ENCODE results near the gene COL6A3. TPM values are rescaled to one million over a fixed set of nuclear protein-coding genes. Genes with fewer than 3 reads are reported as not detected.

Gene COL6A3
- total RNA-seq, 1 experiment from 2014 or later, result 0.81 TPM

- H3K9ac ChIP-seq (ENCODE audit: extremely low read depth, insufficient read length, low read length), result no peak overlapping the region
- TF ChIP-seq CTCF (conservative IDR thresholded peaks at IDR 0.05), result peak; percentile 24; the same call in 1 of the 3 replicates
- H3K27me3 ChIP-seq (ENCODE audit: insufficient read depth, low read length), result no peaks in the 10 kb centered on the region
- no peak overlapping the region for H4K5ac ChIP-seq (ENCODE audit: insufficient read length, low read depth, low read length)
- Mint-ChIP-seq H3K27ac (no peak overlapping the region), H3K36me3 (ENCODE audit: insufficient read depth in 1 of 3, low read depth in 3 of 3) (no peaks in the 10 kb centered on the region), H3K9me3 (no peaks in the 10 kb centered on the region; a peak in 1 of 5 replicates), H3K4me3 (no peak overlapping the region), H3K4me1 (peaks cover 4 to 6% of the 10 kb centered on the region in 2 experiments), H3K27me3 (ENCODE audit: low read depth) (peaks cover 20% of the 10 kb centered on the region)
- no peaks in the 10 kb centered on the region for H3K79me1 ChIP-seq (ENCODE audit: insufficient read depth, low read depth, low read length, poor library complexity, severe bottlenecking)
- H3K9me3 ChIP-seq (ENCODE audit: control insufficient read depth, low read depth, low read length), result no peaks in the 10 kb centered on the region
- no peak overlapping the region for H3K27ac ChIP-seq (ENCODE audit: insufficient read length, low read depth, low read length)
- H3K14ac ChIP-seq (ENCODE audit: insufficient read depth, low read length), result no peak overlapping the region
- no peak overlapping the region for H3K4ac ChIP-seq (ENCODE audit: low read depth, low read length)
- H3K79me2 ChIP-seq (ENCODE audit: insufficient read depth, low read length), result no peaks in the 10 kb centered on the region
- no peak overlapping the region for H2AFZ ChIP-seq (ENCODE audit: low read length)
- H2AK5ac ChIP-seq (ENCODE audit: insufficient read length, low read length), result no peak overlapping the region
- no peak overlapping the region for H3K56ac ChIP-seq (ENCODE audit: insufficient read length, low read depth, low read length)
- no peak overlapping the region for H2BK120ac ChIP-seq (ENCODE audit: low read depth, low read length, poor library complexity, severe bottlenecking)
- no peak overlapping the region for H4K91ac ChIP-seq (ENCODE audit: insufficient read length, low read depth, low read length)
- H3K23me2 ChIP-seq (ENCODE audit: insufficient read length, low read depth, low read length, poor library complexity, severe bottlenecking), result no peaks in the 10 kb centered on the region
- H2BK12ac ChIP-seq (ENCODE audit: insufficient read length, low read depth, low read length), result no peak overlapping the region
- H3K4me2 ChIP-seq (ENCODE audit: insufficient read depth, insufficient read length, low read length), result no peak overlapping the region
- no CpG with 5 or more reads among the region's 14 CpGs for WGBS (ENCODE audit: extremely low coverage, insufficient read length, low lambda C conversion rate)
- H4K20me1 ChIP-seq (ENCODE audit: control insufficient read depth, insufficient read depth, insufficient read length), result no peaks in the 10 kb centered on the region
- H3K23ac ChIP-seq (ENCODE audit: insufficient read length, low read depth, low read length), result no peak overlapping the region
- no peak overlapping the region for H4K8ac ChIP-seq (replicated peaks; ENCODE audit: insufficient read length, low read depth, low read length)
- no peak overlapping the region for H2BK15ac ChIP-seq (ENCODE audit: low read depth, low read length)
- H3K18ac ChIP-seq (ENCODE audit: insufficient read length, low read depth, low read length), result no peak overlapping the region
- DNase-seq, result no peak
- H3K4me1 ChIP-seq (ENCODE audit: insufficient read depth, low read length), result no peaks in the 10 kb centered on the region; the same call in 1 of the 2 replicates
- no peak overlapping the region for H2BK20ac ChIP-seq (ENCODE audit: low read depth, low read length, poor library complexity, severe bottlenecking)
- H3T11ph ChIP-seq (ENCODE audit: low read length), result no peak overlapping the region
- no peak overlapping the region for H2BK5ac ChIP-seq (ENCODE audit: insufficient read length, low read length)
Observed at GRCh38 chr2:237310515-237311114, 103.3 kb downstream of the COL6A3 start.

Measured in H9 (cell line).